ENCODE measurements around the gene CYP2A13. TPM values are rescaled to one million over a fixed set of nuclear protein-coding genes. Genes with fewer than 3 reads are reported as not detected.
"Not testable (repeated sequence)": the region's sequence is repeated elsewhere in the genome, so short reads cannot be mapped to it uniquely, and the experiment has no call there.

CYP2A13 gene
- polyA plus RNA-seq, 1 donor from 2014 or later, result not detected

DNA sequence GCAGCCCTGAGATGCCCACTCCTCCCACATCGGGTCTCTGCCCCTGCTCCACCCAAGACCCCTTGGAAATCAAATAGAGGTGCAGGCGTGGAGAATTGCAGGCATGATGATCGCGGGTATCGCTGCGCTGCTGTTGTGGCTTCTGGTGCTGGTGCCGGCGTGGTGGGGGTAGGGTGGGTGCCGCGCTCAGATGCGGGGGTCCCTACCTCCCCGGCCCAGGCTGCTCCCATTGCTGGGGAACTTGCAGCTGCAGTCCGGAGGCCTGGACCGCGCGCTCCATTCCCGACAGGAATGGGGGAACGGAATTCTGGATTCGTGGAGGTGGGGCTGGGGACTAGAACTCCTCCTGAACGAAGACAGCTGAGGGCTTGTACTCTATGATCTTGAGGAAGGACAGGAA, 46.4 kb downstream of the CYP2A13 start:
- Mint-ChIP-seq H3K4me3 (peak overlapping the region in 3 of 4 donors; percentile 16 to 93 (median 32)), H3K27ac (peak overlapping the region in 1 of 3 donors; percentile 89), H3K27me3 (peaks cover 26% of the 10 kb centered on the region), H3K9me3 (peaks cover 0 to 2% (median 0%) of the 10 kb centered on the region in 3 donors), H3K36me3 (peaks cover 2% of the 10 kb centered on the region), H3K4me1 (peaks cover 0 to 2% (median 2%) of the 10 kb centered on the region in 3 donors)

DNA sequence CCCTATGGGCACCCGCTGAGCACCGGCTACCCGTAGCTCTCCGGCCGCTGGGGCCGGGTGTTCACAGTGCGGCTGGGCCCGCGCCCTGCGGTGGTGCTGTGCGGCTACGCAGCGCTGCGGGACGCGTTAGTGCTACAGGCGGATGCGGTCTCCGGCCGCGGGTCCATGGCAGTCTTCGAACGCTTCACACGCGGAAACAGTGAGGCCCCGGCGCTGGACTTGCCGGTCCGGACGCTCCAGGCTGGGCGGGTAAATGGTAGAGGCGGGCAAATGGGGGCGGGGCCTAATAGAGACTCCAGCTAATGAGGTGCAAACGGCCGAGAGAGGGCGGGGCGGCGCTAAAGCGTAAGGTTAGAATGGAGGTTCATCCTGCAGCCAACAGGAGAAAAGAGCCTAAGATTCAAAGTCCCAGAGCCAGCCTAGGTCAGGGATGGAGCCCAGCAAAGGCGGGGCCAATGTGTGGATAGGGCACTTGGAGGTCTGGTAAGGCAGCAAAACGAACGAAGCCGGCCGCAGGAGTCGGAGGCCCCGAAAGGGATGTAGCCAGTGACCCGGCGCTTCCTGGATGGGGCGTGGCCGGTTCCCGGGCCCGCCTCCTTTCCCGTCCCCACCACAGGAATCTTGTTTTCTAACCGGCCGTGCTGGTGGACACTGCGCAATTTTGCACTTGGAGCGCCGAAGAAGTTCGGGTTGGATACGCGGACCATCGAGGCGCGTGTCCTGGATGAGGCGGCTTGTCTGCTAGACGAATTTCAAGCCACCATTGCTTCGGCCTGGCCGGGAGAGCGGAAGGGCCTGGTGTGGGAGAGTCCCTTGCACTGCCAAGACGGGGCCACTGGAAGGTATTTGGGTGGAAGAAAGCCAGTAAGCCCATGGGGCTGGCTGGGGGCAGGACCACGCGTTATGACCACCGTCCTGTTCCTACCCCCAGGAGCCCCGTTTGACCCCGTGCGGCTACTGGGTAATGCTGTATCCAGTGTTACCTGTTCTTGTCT, 47.4 kb downstream of the CYP2A13 start:
- not testable (repeated sequence) for H3K27ac Mint-ChIP-seq, H3K9me3 Mint-ChIP-seq, H3K4me1 Mint-ChIP-seq, H3K36me3 Mint-ChIP-seq
- Mint-ChIP-seq H3K27me3 (peaks cover 23% of the 10 kb centered on the region), H3K4me3 (peak overlapping the region; percentile 81 to 93 (median 86))

DNA sequence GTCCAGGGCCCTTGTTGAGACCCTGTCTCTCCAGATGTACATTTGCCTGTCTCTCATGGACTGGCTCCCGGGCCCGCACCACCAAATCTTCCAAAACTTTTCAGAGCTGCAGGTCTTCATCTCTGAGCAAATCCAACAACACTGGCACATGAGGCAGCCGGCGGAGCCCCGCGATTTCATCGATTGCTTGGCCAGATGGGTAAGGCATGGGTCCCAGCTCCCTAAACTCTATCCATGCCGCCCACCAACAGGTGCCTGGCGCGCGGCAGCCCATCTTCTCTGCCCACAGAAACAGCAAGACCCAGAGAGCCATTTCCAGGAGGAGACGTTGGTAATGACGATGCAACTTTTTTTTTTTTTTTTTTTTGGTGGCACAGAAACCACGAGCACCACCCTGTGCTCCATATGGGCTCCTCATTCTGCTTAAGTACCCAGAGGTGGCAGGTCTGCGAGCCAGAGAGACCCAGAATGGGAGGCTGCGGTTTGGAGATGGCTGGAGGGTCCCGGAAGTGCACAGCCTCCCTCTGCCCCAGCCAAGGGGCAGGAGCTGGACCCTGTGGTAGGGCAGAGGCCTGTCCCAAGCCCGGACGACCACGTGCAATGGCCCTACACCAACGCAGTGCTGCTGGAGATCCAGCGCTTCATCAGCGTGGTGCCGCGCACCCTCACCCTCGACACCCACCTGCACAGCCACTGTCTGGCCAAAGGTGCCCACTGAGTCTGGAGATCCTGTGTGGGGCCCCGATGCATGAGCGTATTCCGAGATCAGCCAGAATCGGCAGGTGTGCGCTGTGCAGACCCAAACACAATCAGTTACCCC, 48.6 kb downstream of the CYP2A13 start:
- Mint-ChIP-seq H3K9me3 (no peaks in the 10 kb centered on the region), H3K4me1 (peaks cover 0 to 2% (median 2%) of the 10 kb centered on the region in 3 donors), H3K4me3 (peak overlapping the region in 1 of 4 donors; percentile 93), H3K36me3 (peaks cover 2% of the 10 kb centered on the region), H3K27ac (no peak overlapping the region), H3K27me3 (peaks cover 23% of the 10 kb centered on the region)

DNA sequence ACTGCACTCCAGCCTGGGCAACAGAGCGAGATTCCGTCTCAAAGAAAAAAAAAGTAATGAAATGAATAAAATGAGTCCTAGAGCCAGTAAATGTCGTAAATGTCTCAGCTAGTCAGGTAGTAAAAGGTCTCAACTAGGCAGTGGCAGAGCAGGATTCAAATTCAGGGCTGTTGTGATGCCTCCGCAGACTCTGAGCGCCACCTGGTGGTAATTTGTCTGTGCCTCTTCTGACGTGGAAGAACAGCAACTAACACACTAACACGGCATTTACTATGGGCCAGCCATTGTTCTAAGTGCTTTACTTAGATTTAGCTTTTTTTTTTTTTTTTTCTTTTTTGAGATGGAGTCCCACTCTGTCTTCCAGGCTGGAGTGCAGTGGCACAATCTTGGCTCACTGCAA, 56.2 kb downstream of the CYP2A13 start:
- H3K27ac Mint-ChIP-seq, result no peak overlapping the region
- peaks cover 6% of the 10 kb centered on the region for H3K27me3 Mint-ChIP-seq

More for the DNA sequence above, 56.2 kb downstream of the CYP2A13 start:
- Mint-ChIP-seq H3K9me3 (no peaks in the 10 kb centered on the region), H3K4me3 (no peak overlapping the region), H3K4me1 (peaks cover 0 to 2% (median 0%) of the 10 kb centered on the region in 3 donors), H3K36me3 (no peaks in the 10 kb centered on the region)

Other genes starting within 250 kb of the CYP2A13 start
- not detected for gene CYP2A6, start 238.0 kb upstream of the CYP2A13 start, polyA plus RNA-seq
- gene CYP2A7, start 206.2 kb upstream of the CYP2A13 start, polyA plus RNA-seq, result not detected
- not detected for gene CYP2B6, start 97.2 kb upstream of the CYP2A13 start, polyA plus RNA-seq
- not detected for gene CYP2F1, start 26.0 kb downstream of the CYP2A13 start, polyA plus RNA-seq
- not detected for gene CYP2S1, start 104.8 kb downstream of the CYP2A13 start, polyA plus RNA-seq
- 0.06 TPM for gene AXL, start 130.8 kb downstream of the CYP2A13 start, polyA plus RNA-seq
- 80.9 TPM for gene HNRNPUL1, start 175.9 kb downstream of the CYP2A13 start, polyA plus RNA-seq
- 34.5 TPM for gene CCDC97, start 221.7 kb downstream of the CYP2A13 start, polyA plus RNA-seq

Measured in IgD-negative memory B cell (primary cell).